GM10248 (cell line): Measurements from ENCODE around the gene PLCD4.

ENCODE experiments used
- CTCF ChIA-PET: fragments of 300-600 bp; sonication (Branson Sonifier 250); formaldehyde crosslinking; extraction: SDS; loops from one replicate; lab custom pipeline; 2021; ENCODE audit warnings: antibody characterized with exemption; lab: Yijun Ruan, JAX
- POLR2A ChIA-PET: fragments of 350-650 bp; sonication (Branson Sonifier 250); formaldehyde crosslinking; extraction: SDS; loops from one replicate; lab custom pipeline; 2020; ENCODE audit warnings: antibody characterized with exemption; lab: Yijun Ruan, JAX
- DNase-seq: peaks from one replicate; pipeline ENCODE4 v3.0.0; 2012; ENCODE audit errors: extremely low spot score
- TF ChIP-seq, protein P1 (sequence below): IDR thresholded peaks from 2 replicates; pipeline ENCODE4 v1.5.1; 2012; ENCODE audit warnings: mild to moderate bottlenecking, low read depth; ENCODE audit errors: extremely low read depth, missing control alignments, control extremely low read depth

Gene PLCD4

DNA sequence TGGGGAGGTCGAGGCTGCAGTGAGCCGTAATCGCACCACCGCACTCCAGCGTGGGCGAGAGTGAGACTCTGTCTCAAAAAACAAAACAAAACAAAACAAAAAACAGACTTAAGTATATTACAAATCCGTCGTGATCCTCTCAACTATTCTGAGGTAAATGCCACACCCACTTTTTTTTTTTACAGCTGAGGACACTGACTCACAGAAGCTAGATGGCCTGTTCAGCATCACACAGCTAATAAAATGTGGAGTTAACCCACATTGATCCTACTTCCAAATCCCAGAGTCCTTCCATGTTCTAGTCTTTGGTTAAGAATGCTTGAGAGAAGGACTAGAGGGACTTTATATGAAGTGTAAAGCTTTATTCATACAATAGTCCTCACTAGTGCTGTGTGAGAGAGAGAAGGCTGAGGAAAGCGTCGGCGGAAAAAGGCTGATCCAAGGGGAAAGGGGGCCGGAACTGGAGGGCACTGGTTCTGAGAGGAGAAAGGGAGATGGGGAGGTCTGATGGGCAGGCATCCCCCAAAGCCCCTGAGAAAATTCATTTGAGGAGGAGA lies 63.5 kb downstream of the PLCD4 start:
- no peak for DNase-seq
- TF ChIP-seq, protein P1, sequence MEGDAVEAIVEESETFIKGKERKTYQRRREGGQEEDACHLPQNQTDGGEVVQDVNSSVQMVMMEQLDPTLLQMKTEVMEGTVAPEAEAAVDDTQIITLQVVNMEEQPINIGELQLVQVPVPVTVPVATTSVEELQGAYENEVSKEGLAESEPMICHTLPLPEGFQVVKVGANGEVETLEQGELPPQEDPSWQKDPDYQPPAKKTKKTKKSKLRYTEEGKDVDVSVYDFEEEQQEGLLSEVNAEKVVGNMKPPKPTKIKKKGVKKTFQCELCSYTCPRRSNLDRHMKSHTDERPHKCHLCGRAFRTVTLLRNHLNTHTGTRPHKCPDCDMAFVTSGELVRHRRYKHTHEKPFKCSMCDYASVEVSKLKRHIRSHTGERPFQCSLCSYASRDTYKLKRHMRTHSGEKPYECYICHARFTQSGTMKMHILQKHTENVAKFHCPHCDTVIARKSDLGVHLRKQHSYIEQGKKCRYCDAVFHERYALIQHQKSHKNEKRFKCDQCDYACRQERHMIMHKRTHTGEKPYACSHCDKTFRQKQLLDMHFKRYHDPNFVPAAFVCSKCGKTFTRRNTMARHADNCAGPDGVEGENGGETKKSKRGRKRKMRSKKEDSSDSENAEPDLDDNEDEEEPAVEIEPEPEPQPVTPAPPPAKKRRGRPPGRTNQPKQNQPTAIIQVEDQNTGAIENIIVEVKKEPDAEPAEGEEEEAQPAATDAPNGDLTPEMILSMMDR: no peak
- CTCF ChIA-PET: interaction anchor here (0.6 to 7.6 kb wide), 8 partner anchors 12 to 177 kb away, joined by 3 to 69 read pairs (median 6); partner anchors contain the start of genes BCS1L, TTLL4 and ZNF142
- POLR2A ChIA-PET: no interaction called here

- ChIA-PET POLR2A (interaction anchor here (0.9 kb wide), 1 partner anchor 13 kb away, joined by 4 read pairs; the partner anchor contains the start of genes BCS1L and ZNF142), CTCF (interaction anchor here (0.6 to 7.6 kb wide), 10 partner anchors 12 to 399 kb away, joined by 3 to 69 read pairs (median 4); partner anchors contain the start of genes BCS1L, TTLL4 and ZNF142)
- DNase-seq: peak; percentile 91
- TF ChIP-seq, protein P1: no peak
Measured at GRCh38 chr2:218671654-218672566, 64.2 kb downstream of the PLCD4 start, which contains the start of the genes RNF25 and STK36. TSS of gene RNF25 (minus strand) at chr2:218672002. CDS start at chr2:218671970, 32 bp downstream. TSS of gene STK36 (plus strand) at chr2:218672086. CDS start at chr2:218672830, 744 bp downstream.

DNA sequence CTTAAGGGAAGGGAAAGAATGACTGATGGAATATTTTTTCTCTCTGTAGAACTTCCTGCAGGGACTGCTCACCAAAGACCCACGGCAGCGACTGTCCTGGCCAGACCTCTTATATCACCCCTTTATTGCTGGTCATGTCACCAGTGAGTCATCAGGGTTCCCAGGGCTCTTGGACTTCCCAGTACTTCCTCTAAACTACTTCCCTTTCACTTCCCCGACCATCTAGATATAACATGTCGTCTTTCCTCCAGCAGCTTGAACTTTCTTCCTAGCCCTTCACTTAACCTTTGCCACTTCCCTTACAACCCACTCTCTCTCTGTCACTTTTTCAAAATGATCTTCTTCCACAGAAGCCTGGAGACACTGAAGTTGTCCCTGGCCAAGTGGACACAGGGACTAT lies 71.4 kb downstream of the PLCD4 start:
- TF ChIP-seq, protein P1: no peak
- POLR2A ChIA-PET: no interaction called here
- DNase-seq: no peak
- CTCF ChIA-PET: interaction anchor here (0.6 to 1.5 kb wide), 4 partner anchors 21 to 214 kb away, joined by 3 to 4 read pairs (median 3); no protein-coding TSS in a partner anchor

- ChIA-PET POLR2A (no interaction called here), CTCF (interaction anchor here (1.0 to 1.5 kb wide), 3 partner anchors 22 to 215 kb away, joined by 3 to 4 read pairs (median 3); no protein-coding TSS in a partner anchor)
- TF ChIP-seq, protein P1: no peak
- DNase-seq: no peak
Measured at GRCh38 chr2:218680061-218680460, 72.4 kb downstream of the PLCD4 start.
